Stimulated activated CD4-positive, alpha-beta T cell treated with anti-CD3 and anti-CD28 coated beads, Interleukin-1b, Interleukin-23, amount 100 ng/mL, for 1 hour (primary cell): ENCODE data around the gene LPP.

Source experiments
- DNase-seq, 2 donors: peaks; one replicate each; pipeline ENCODE4 v3.0.0-alpha.2; 2020; ENCODE audit warnings: low read depth in 2 of 2

LPP gene

GRCh38 chr3:188749010-188749617 lies 595.2 kb downstream of the LPP start:
- DNase-seq = peak; percentile 18 to 32

GRCh38 chr3:188749830-188750229 lies 595.9 kb downstream of the LPP start:
- no peak for DNase-seq

- no peak for DNase-seq
These were observed 596.7 kb downstream of the LPP start for GRCh38 chr3:188750617-188751016.

- DNase-seq = no peak
These were observed 598.9 kb downstream of the LPP start for GRCh38 chr3:188752850-188753249.

GRCh38 chr3:188754267-188754666 lies 600.3 kb downstream of the LPP start:
- DNase-seq = no peak

- DNase-seq = no peak
These were observed 602.3 kb downstream of the LPP start for GRCh38 chr3:188756241-188756640.

- DNase-seq = no peak
These were observed 605.5 kb downstream of the LPP start for GRCh38 chr3:188759336-188760005.

GRCh38 chr3:188760408-188760807 lies 606.5 kb downstream of the LPP start:
- DNase-seq = no peak

GRCh38 chr3:188761439-188761838 lies 607.5 kb downstream of the LPP start:
- DNase-seq = no peak

- DNase-seq = no peak
These were observed 608.0 kb downstream of the LPP start for GRCh38 chr3:188761964-188762363.

GRCh38 chr3:188764609-188765008 lies 610.7 kb downstream of the LPP start:
- DNase-seq = no peak

GRCh38 chr3:188769831-188770230 lies 615.9 kb downstream of the LPP start:
- DNase-seq = no peak

- DNase-seq = no peak
These were observed 618.9 kb downstream of the LPP start for GRCh38 chr3:188772886-188773285.

GRCh38 chr3:188775412-188775811 lies 621.5 kb downstream of the LPP start:
- no peak for DNase-seq

GRCh38 chr3:188776447-188776846 lies 622.5 kb downstream of the LPP start:
- no peak for DNase-seq

- DNase-seq = no peak
These were observed 624.3 kb downstream of the LPP start for GRCh38 chr3:188778091-188778852.

GRCh38 chr3:188779281-188779980 lies 625.5 kb downstream of the LPP start:
- no peak for DNase-seq

GRCh38 chr3:188780193-188781147 lies 626.5 kb downstream of the LPP start:
- no peak for DNase-seq

- no peak for DNase-seq
These were observed 628.7 kb downstream of the LPP start for GRCh38 chr3:188782613-188783124.

- DNase-seq = no peak
These were observed 632.5 kb downstream of the LPP start for GRCh38 chr3:188786424-188786823.

GRCh38 chr3:188788621-188789081 lies 634.7 kb downstream of the LPP start:
- peak in 1 of 2 donors; percentile 34 for DNase-seq
